BLaER1 (cell line): ENCODE measurements around the gene MAP7.

Experiments
- H3K27ac ChIP-seq: shearing (Covaris generic); formaldehyde crosslinking; 2 replicates; pipeline ENCODE4 v1.8.1; 2022
- H3K27me3 ChIP-seq: shearing (Covaris generic); formaldehyde crosslinking; 2 replicates; pipeline ENCODE4 v1.8.1; 2022
- H3K36me3 ChIP-seq: shearing (Covaris generic); formaldehyde crosslinking; 2 replicates; pipeline ENCODE4 v1.8.1; 2022
- H3K4me1 ChIP-seq: shearing (Covaris generic); formaldehyde crosslinking; 2 replicates; pipeline ENCODE4 v1.8.1; 2022
- H3K4me2 ChIP-seq: shearing (Covaris generic); formaldehyde crosslinking; 2 replicates; pipeline ENCODE4 v1.8.1; 2022
- H3K4me3 ChIP-seq: shearing (Covaris generic); formaldehyde crosslinking; 2 replicates; pipeline ENCODE4 v1.8.1; 2022
- H3K9ac ChIP-seq: shearing (Covaris generic); formaldehyde crosslinking; 2 replicates; pipeline ENCODE4 v1.8.1; 2022
- H3K9me3 ChIP-seq: shearing (Covaris generic); formaldehyde crosslinking; 2 replicates; pipeline ENCODE4 v1.8.1; 2022
- H4K20me1 ChIP-seq: shearing (Covaris generic); formaldehyde crosslinking; 2 replicates; pipeline ENCODE4 v1.8.1; 2022
- Cebpa-rat ChIP-seq: shearing (Covaris generic); IDR thresholded peaks from 2 replicates; pipeline ENCODE4 v1.8.1; 2022

Gene MAP7

GRCh38 chr6:136360783-136361182 lies 189.4 kb downstream of the MAP7 start:
- Histone ChIP-seq H3K27ac (no peak overlapping the region), H3K9ac (no peak overlapping the region), H3K4me1 (peaks cover 2% of the 10 kb centered on the region; the same call in 1 of the 2 replicates), H3K4me2 (no peak overlapping the region), H3K36me3 (no peaks in the 10 kb centered on the region), H3K4me3 (no peak overlapping the region), H3K9me3 (no peaks in the 10 kb centered on the region), H4K20me1 (no peaks in the 10 kb centered on the region), H3K27me3 (no peaks in the 10 kb centered on the region)
- no peak for TF ChIP-seq Cebpa-rat

- no peaks in the 10 kb centered on the region for H3K36me3 ChIP-seq
Observed at GRCh38 chr6:136359851-136360250, 190.4 kb downstream of the MAP7 start.

GRCh38 chr6:136351518-136352110 lies 198.6 kb downstream of the MAP7 start:
- Histone ChIP-seq H3K4me1 (no peaks in the 10 kb centered on the region), H3K9ac (no peak overlapping the region), H3K27ac (no peak overlapping the region), H3K9me3 (no peaks in the 10 kb centered on the region), H3K36me3 (no peaks in the 10 kb centered on the region), H4K20me1 (no peaks in the 10 kb centered on the region), H3K4me3 (no peak overlapping the region), H3K4me2 (no peak overlapping the region), H3K27me3 (no peaks in the 10 kb centered on the region)
- no peak for TF ChIP-seq Cebpa-rat

More at GRCh38 chr6:136359851-136360250, 190.4 kb downstream of the MAP7 start:
- no peaks in the 10 kb centered on the region for H3K27me3 ChIP-seq
- H3K4me3 ChIP-seq: no peak overlapping the region
- no peak for TF ChIP-seq Cebpa-rat
- no peaks in the 10 kb centered on the region for H4K20me1 ChIP-seq
- H3K4me1 ChIP-seq: no peaks in the 10 kb centered on the region
- no peak overlapping the region for H3K27ac ChIP-seq
- no peaks in the 10 kb centered on the region for H3K9me3 ChIP-seq
- no peak overlapping the region for H3K4me2 ChIP-seq
- no peak overlapping the region for H3K9ac ChIP-seq

- Histone ChIP-seq H4K20me1 (no peaks in the 10 kb centered on the region), H3K27me3 (no peaks in the 10 kb centered on the region), H3K27ac (no peak overlapping the region), H3K4me1 (no peaks in the 10 kb centered on the region), H3K4me2 (no peak overlapping the region), H3K9ac (no peak overlapping the region), H3K36me3 (no peaks in the 10 kb centered on the region), H3K9me3 (no peaks in the 10 kb centered on the region), H3K4me3 (no peak overlapping the region)
- TF ChIP-seq Cebpa-rat: no peak
Observed at GRCh38 chr6:136350914-136351313, 199.3 kb downstream of the MAP7 start.

- no peaks in the 10 kb centered on the region for H3K36me3 ChIP-seq
- no peaks in the 10 kb centered on the region for H4K20me1 ChIP-seq
- no peaks in the 10 kb centered on the region for H3K27me3 ChIP-seq
- H3K4me1 ChIP-seq: no peaks in the 10 kb centered on the region
- no peak overlapping the region for H3K9ac ChIP-seq
- TF ChIP-seq Cebpa-rat: no peak
- no peak overlapping the region for H3K4me2 ChIP-seq
- H3K4me3 ChIP-seq: no peak overlapping the region
- no peak overlapping the region for H3K27ac ChIP-seq
- no peaks in the 10 kb centered on the region for H3K9me3 ChIP-seq
Observed at GRCh38 chr6:136347847-136348246, 202.4 kb downstream of the MAP7 start.

- Histone ChIP-seq H3K36me3 (no peaks in the 10 kb centered on the region), H3K4me1 (no peaks in the 10 kb centered on the region), H3K27ac (no peak overlapping the region), H3K9ac (no peak overlapping the region), H3K27me3 (no peaks in the 10 kb centered on the region), H4K20me1 (no peaks in the 10 kb centered on the region), H3K4me3 (no peak overlapping the region), H3K4me2 (no peak overlapping the region), H3K9me3 (no peaks in the 10 kb centered on the region)
- TF ChIP-seq Cebpa-rat: no peak
Observed at GRCh38 chr6:136345145-136345544, 205.1 kb downstream of the MAP7 start.

GRCh38 chr6:136344420-136344819 lies 205.8 kb downstream of the MAP7 start:
- H3K9ac ChIP-seq: no peak overlapping the region
- no peaks in the 10 kb centered on the region for H3K27me3 ChIP-seq
- H3K27ac ChIP-seq: no peak overlapping the region
- H4K20me1 ChIP-seq: no peaks in the 10 kb centered on the region
- no peak overlapping the region for H3K4me2 ChIP-seq
- no peaks in the 10 kb centered on the region for H3K4me1 ChIP-seq
- no peaks in the 10 kb centered on the region for H3K36me3 ChIP-seq
- no peaks in the 10 kb centered on the region for H3K9me3 ChIP-seq
- no peak overlapping the region for H3K4me3 ChIP-seq
- TF ChIP-seq Cebpa-rat: no peak

GRCh38 chr6:136343700-136344099 lies 206.5 kb downstream of the MAP7 start:
- Histone ChIP-seq H3K36me3 (no peaks in the 10 kb centered on the region), H3K9ac (no peak overlapping the region), H3K9me3 (no peaks in the 10 kb centered on the region), H3K4me3 (no peak overlapping the region), H3K27ac (no peak overlapping the region), H3K4me2 (no peak overlapping the region), H4K20me1 (no peaks in the 10 kb centered on the region), H3K27me3 (no peaks in the 10 kb centered on the region), H3K4me1 (no peaks in the 10 kb centered on the region)
- no peak for TF ChIP-seq Cebpa-rat

- no peaks in the 10 kb centered on the region for H3K4me1 ChIP-seq
Observed at GRCh38 chr6:136343275-136343674, 206.9 kb downstream of the MAP7 start.

GRCh38 chr6:136341967-136342366 lies 208.3 kb downstream of the MAP7 start:
- no peaks in the 10 kb centered on the region for H3K27me3 ChIP-seq
- H3K4me2 ChIP-seq: no peak overlapping the region
- H3K4me1 ChIP-seq: no peaks in the 10 kb centered on the region
- no peak overlapping the region for H3K9ac ChIP-seq
- no peak overlapping the region for H3K4me3 ChIP-seq
- no peaks in the 10 kb centered on the region for H3K36me3 ChIP-seq
- no peaks in the 10 kb centered on the region for H4K20me1 ChIP-seq
- no peak for TF ChIP-seq Cebpa-rat
- no peaks in the 10 kb centered on the region for H3K9me3 ChIP-seq
- no peak overlapping the region for H3K27ac ChIP-seq

More at GRCh38 chr6:136343275-136343674, 206.9 kb downstream of the MAP7 start:
- Histone ChIP-seq H3K4me2 (no peak overlapping the region), H3K36me3 (no peaks in the 10 kb centered on the region), H3K4me3 (no peak overlapping the region), H3K9ac (no peak overlapping the region), H3K9me3 (no peaks in the 10 kb centered on the region), H3K27ac (no peak overlapping the region), H3K27me3 (no peaks in the 10 kb centered on the region), H4K20me1 (no peaks in the 10 kb centered on the region)
- no peak for TF ChIP-seq Cebpa-rat

- H4K20me1 ChIP-seq: no peaks in the 10 kb centered on the region
- H3K9ac ChIP-seq: no peak overlapping the region
- H3K9me3 ChIP-seq: no peaks in the 10 kb centered on the region
- H3K36me3 ChIP-seq: no peaks in the 10 kb centered on the region
- no peaks in the 10 kb centered on the region for H3K4me1 ChIP-seq
- H3K27me3 ChIP-seq: no peaks in the 10 kb centered on the region
- H3K4me2 ChIP-seq: no peak overlapping the region
- no peak overlapping the region for H3K4me3 ChIP-seq
- no peak for TF ChIP-seq Cebpa-rat
- no peak overlapping the region for H3K27ac ChIP-seq
Observed at GRCh38 chr6:136341367-136341766, 208.9 kb downstream of the MAP7 start.
